Measurements from ENCODE around the gene HADH.

DNA sequence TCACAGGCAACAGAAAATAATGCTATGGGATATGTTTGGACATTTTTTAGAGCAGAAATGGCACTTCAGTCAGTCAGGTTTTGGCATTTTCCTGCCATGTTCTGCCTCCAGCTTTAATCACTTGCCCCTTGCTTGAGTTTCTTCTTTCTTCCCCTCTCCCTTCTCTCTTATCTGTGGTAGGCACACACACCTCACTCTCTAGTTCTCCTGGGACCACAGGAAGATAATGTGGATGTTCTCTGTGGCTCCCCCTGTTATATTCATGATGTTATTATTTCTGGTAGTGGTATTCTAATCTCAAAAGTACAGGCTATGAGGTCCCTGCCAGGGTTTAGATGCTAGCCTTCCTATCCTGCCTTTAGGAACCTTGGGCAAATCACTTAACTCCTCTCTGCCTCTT is 5.2 kb downstream of the HADH start:
- no peak for TF ChIP-seq POLR2A (IDR thresholded peaks at IDR 0.05)
- TF ChIP-seq, protein P1, sequence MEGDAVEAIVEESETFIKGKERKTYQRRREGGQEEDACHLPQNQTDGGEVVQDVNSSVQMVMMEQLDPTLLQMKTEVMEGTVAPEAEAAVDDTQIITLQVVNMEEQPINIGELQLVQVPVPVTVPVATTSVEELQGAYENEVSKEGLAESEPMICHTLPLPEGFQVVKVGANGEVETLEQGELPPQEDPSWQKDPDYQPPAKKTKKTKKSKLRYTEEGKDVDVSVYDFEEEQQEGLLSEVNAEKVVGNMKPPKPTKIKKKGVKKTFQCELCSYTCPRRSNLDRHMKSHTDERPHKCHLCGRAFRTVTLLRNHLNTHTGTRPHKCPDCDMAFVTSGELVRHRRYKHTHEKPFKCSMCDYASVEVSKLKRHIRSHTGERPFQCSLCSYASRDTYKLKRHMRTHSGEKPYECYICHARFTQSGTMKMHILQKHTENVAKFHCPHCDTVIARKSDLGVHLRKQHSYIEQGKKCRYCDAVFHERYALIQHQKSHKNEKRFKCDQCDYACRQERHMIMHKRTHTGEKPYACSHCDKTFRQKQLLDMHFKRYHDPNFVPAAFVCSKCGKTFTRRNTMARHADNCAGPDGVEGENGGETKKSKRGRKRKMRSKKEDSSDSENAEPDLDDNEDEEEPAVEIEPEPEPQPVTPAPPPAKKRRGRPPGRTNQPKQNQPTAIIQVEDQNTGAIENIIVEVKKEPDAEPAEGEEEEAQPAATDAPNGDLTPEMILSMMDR (IDR thresholded peaks at IDR 0.05): no peak

Measured in lower leg skin (tissue), 3 donors.